GM23338 (cell line): Measurements from ENCODE around the gene CSTF3. TPM values are rescaled to one million over a fixed set of nuclear protein-coding genes. Genes with fewer than 3 reads are reported as not detected.

Experiments
- ATAC-seq: fragments of 200-7000 bp; cut with Tn5 transposase; 3 replicates; pipeline ENCODE4 v1.9.1; 2020
- DNase-seq: peaks from one replicate; pipeline ENCODE4 v3.0.0-alpha.2; 2015; ENCODE audit warnings: low spot score
- H2AFZ ChIP-seq: fragments of 200-600 bp; sonication (generic); 2 replicates; pipeline ENCODE4 v1.8.0; 2016; ENCODE audit warnings: antibody characterized with exemption, mild to moderate bottlenecking, moderate library complexity
- H3F3A ChIP-seq: fragments of 200-600 bp; sonication (generic); replicated peaks from 2 replicates; pipeline ENCODE4 v1.8.0; 2017; ENCODE audit warnings: antibody characterized with exemption, mixed run types, low read depth
- H3K27ac ChIP-seq: fragments of 200-600 bp; sonication (generic); 2 replicates; pipeline ENCODE4 v1.6.1; 2016; ENCODE audit warnings: low read depth
- H3K27me3 ChIP-seq: fragments of 200-600 bp; sonication (generic); 2 replicates; pipeline ENCODE4 v1.8.0; 2016; ENCODE audit warnings: mild to moderate bottlenecking, mixed run types, moderate library complexity; ENCODE audit not compliant: insufficient read depth
- H3K36me3 ChIP-seq: fragments of 200-600 bp; sonication (generic); 2 replicates; pipeline ENCODE4 v1.8.0; 2016; ENCODE audit warnings: mild to moderate bottlenecking; ENCODE audit not compliant: insufficient read depth
- H3K4me1 ChIP-seq: fragments of 200-600 bp; sonication (generic); 2 replicates; pipeline ENCODE4 v1.8.0; 2016; ENCODE audit warnings: mild to moderate bottlenecking, moderate library complexity; ENCODE audit not compliant: insufficient read depth
- H3K4me2 ChIP-seq: fragments of 200-600 bp; sonication (generic); 2 replicates; pipeline ENCODE4 v1.7.1; 2017; ENCODE audit warnings: mixed run types
- H3K4me3 ChIP-seq: fragments of 200-600 bp; sonication (generic); 2 replicates; pipeline ENCODE4 v1.6.1; 2016; ENCODE audit warnings: mixed run types
- H3K79me2 ChIP-seq: fragments of 200-600 bp; sonication (generic); replicated peaks from 2 replicates; pipeline ENCODE4 v1.8.0; 2017; ENCODE audit warnings: mild to moderate bottlenecking; ENCODE audit not compliant: insufficient read depth
- H3K9me2 ChIP-seq: fragments of 200-600 bp; sonication (generic); 2 replicates; pipeline ENCODE4 v1.8.0; 2017; ENCODE audit not compliant: insufficient read depth
- H4K20me1 ChIP-seq: fragments of 200-600 bp; sonication (generic); replicated peaks from 2 replicates; pipeline ENCODE4 v1.8.0; 2017; ENCODE audit warnings: mild to moderate bottlenecking; ENCODE audit not compliant: insufficient read depth
- H3K27ac Mint-ChIP-seq: 2 replicates; pipeline ENCODE4 v1.8.0; 2020; ENCODE audit warnings: inconsistent platforms, mild to moderate bottlenecking, moderate library complexity, mixed read lengths
- H3K27me3 Mint-ChIP-seq: 3 replicates; pipeline ENCODE4 v1.8.0; 2022; ENCODE audit warnings: low read depth, mild to moderate bottlenecking, moderate library complexity, mixed read lengths, inconsistent platforms; ENCODE audit not compliant: insufficient read depth, poor library complexity
- H3K36me3 Mint-ChIP-seq: 3 replicates; pipeline ENCODE4 v1.8.0; 2021; ENCODE audit warnings: low read depth, mild to moderate bottlenecking, inconsistent platforms, moderate library complexity, mixed read lengths
- H3K4me1 Mint-ChIP-seq: 3 replicates; pipeline ENCODE4 v1.8.0; 2020; ENCODE audit warnings: mild to moderate bottlenecking, inconsistent platforms, mixed read lengths
- H3K4me3 Mint-ChIP-seq: 3 replicates; pipeline ENCODE4 v1.8.0; 2021; ENCODE audit warnings: moderate library complexity, mild to moderate bottlenecking, inconsistent platforms, mixed read lengths
- H3K9me3 Mint-ChIP-seq: 3 replicates; pipeline ENCODE4 v1.8.0; 2020; ENCODE audit warnings: moderate library complexity, mild to moderate bottlenecking, inconsistent platforms, mixed read lengths
- CREB1 ChIP-seq: fragments of 250-450 bp; sonication (Bioruptor Pico); IDR thresholded peaks from 2 replicates; pipeline ENCODE4 v1.5.0; 2020; ENCODE audit warnings: low read depth, mild to moderate bottlenecking, moderate library complexity
- ETS1 ChIP-seq: IDR thresholded peaks from 2 replicates; pipeline ENCODE4 v1.6.1; 2016; ENCODE audit warnings: antibody characterized with exemption
- EZH2phosphoT487 ChIP-seq: fragments of 200-600 bp; sonication (generic); IDR thresholded peaks from one replicate; pipeline ENCODE4 v1.8.1; 2018; ENCODE audit warnings: antibody characterized with exemption; ENCODE audit not compliant: unreplicated experiment
- JUNB ChIP-seq: IDR thresholded peaks from one replicate; pipeline ENCODE4 v1.6.1; 2016; ENCODE audit warnings: antibody characterized with exemption; ENCODE audit not compliant: unreplicated experiment
- NANOG ChIP-seq: IDR thresholded peaks from 2 replicates; pipeline ENCODE4 v1.6.1; 2016; ENCODE audit warnings: antibody characterized with exemption, borderline replicate concordance
- POLR2AphosphoS5 ChIP-seq: IDR thresholded peaks from 2 replicates; pipeline ENCODE4 v1.6.1; 2016; ENCODE audit warnings: antibody characterized with exemption, low read depth
- REST ChIP-seq: IDR thresholded peaks from one replicate; pipeline ENCODE4 v1.6.1; 2018; ENCODE audit warnings: antibody characterized with exemption; ENCODE audit not compliant: unreplicated experiment
- STAT1 ChIP-seq: IDR thresholded peaks from one replicate; pipeline ENCODE4 v1.6.1; 2016; ENCODE audit warnings: antibody characterized with exemption; ENCODE audit not compliant: unreplicated experiment
- ZNF114 ChIP-seq: fragments of 250-450 bp; sonication (Bioruptor Pico); IDR thresholded peaks from 2 replicates; pipeline ENCODE4 v1.5.0; 2020; ENCODE audit warnings: mild to moderate bottlenecking, moderate library complexity
- ZNF331 ChIP-seq: fragments of 250-450 bp; sonication (Bioruptor Pico); IDR thresholded peaks from 2 replicates; pipeline ENCODE4 v1.5.0; 2020; ENCODE audit warnings: low read depth, mild to moderate bottlenecking, moderate library complexity
- polyA plus RNA-seq: library from polyadenylated mRNA; unstranded; fragments of >200 nt; fragmentation: Nextera tagmentation; extraction: Ambion mirVana; gene quantifications from 2 replicates; pipeline ENCODE4 v1.2.1, GENCODE V29; 2016
- total RNA-seq: library from RNA; depleted of rRNA; stranded (reverse); fragments of >200 nt; shearing (Covaris generic); gene quantifications from 2 replicates; pipeline ENCODE4 v1.2.3, GENCODE V29; 2014
- TF ChIP-seq, protein P1 (sequence below), 2 experiments: fragments of 200-600 bp in 1 of 2; sonication (generic) in 1 of 2; conservative IDR thresholded peaks; 2 replicates each; pipeline versions ENCODE4 v1.5.1 to v1.6.1; 2016 to 2017; ENCODE audit warnings: antibody characterized with exemption in 2 of 2, low read depth in 2 of 2, mild to moderate bottlenecking in 2 of 2, moderate library complexity in 1 of 2
- TF ChIP-seq, protein P2 (sequence below): fragments of 250-450 bp; sonication (Bioruptor Pico); IDR thresholded peaks from 2 replicates; pipeline ENCODE4 v1.5.0; 2020; ENCODE audit warnings: mild to moderate bottlenecking, moderate library complexity

CSTF3 gene
- total and polyA plus RNA-seq, 2 experiments from 2014 or later = 83.2 to 158 TPM

DNA sequence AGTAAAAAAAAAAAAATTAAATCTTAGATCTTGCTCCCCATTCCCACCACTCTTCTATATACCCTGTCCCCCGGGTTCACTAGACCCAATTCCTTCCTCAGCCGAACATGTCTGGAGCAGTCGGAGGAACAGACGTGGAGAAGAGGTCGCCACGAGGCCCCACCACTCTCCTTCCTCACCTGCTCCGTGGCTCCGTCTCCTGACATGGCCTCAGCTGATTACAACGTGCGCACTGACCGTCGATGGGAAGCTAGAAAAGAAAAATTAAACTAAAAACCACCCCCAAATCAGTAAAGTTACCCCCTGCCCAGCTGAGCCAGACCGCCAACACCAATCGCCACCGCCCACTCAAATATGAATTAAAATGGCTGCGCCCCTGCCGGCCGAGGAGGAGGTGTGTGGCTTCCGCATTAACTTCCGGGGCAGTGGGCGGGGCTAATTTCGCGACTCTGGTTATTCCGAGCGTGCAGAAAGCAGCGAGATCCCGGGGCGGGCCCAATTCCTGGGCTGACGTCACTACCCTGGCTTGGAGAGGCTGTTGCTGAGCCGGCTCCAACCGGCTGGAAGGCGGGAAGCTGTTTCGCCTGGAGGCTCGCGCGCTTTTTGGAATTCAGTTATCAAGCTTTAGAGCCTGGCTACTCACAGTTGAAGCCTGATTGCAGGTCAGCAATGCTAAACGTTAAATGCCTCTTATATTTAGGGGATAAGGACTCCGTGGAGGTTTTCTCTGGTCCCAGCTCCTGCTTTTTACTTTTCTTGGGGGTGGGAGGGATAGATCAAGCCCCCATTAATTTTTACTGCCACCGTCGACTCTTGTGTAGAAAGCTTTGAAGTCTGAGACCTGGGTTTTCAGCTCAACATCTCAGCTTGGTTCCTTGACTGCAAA is at the start of gene CSTF3 (continued):
- peak; percentile 94 for TF ChIP-seq POLR2AphosphoS5

- Mint-ChIP-seq H3K9me3 (no peaks in the 10 kb centered on the region; the same call in 2 of the 3 replicates), H3K36me3 (no peaks in the 10 kb centered on the region), H3K4me1 (peaks cover 5% of the 10 kb centered on the region; the same call in 1 of the 3 replicates), H3K4me3 (no peak overlapping the region), H3K27me3 (no peaks in the 10 kb centered on the region), H3K27ac (no peak overlapping the region)
- Histone ChIP-seq H3F3A (no peaks in the 10 kb centered on the region), H3K4me2 (no peak overlapping the region), H2AFZ (no peak overlapping the region; the same call in 1 of the 2 replicates), H3K36me3 (no peaks in the 10 kb centered on the region), H3K9me2 (no peaks in the 10 kb centered on the region), H3K4me3 (no peak overlapping the region), H3K27me3 (no peaks in the 10 kb centered on the region), H3K4me1 (no peaks in the 10 kb centered on the region), H3K79me2 (no peaks in the 10 kb centered on the region), H4K20me1 (no peaks in the 10 kb centered on the region), H3K27ac (no peak overlapping the region)
- ATAC-seq (no peak), DNase-seq (no peak)
- TF ChIP-seq, protein P1, sequence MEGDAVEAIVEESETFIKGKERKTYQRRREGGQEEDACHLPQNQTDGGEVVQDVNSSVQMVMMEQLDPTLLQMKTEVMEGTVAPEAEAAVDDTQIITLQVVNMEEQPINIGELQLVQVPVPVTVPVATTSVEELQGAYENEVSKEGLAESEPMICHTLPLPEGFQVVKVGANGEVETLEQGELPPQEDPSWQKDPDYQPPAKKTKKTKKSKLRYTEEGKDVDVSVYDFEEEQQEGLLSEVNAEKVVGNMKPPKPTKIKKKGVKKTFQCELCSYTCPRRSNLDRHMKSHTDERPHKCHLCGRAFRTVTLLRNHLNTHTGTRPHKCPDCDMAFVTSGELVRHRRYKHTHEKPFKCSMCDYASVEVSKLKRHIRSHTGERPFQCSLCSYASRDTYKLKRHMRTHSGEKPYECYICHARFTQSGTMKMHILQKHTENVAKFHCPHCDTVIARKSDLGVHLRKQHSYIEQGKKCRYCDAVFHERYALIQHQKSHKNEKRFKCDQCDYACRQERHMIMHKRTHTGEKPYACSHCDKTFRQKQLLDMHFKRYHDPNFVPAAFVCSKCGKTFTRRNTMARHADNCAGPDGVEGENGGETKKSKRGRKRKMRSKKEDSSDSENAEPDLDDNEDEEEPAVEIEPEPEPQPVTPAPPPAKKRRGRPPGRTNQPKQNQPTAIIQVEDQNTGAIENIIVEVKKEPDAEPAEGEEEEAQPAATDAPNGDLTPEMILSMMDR (conservative IDR thresholded peaks at IDR 0.05; ENCODE audit: low read depth in 2 of 2) = no peak
- TF ChIP-seq REST (no peak), CREB1 (no peak), EZH2phosphoT487 (no peak), ETS1 (no peak), NANOG (no peak), ZNF331 (CRISPR knock-in tag) (no peak), STAT1 (no peak), JUNB (no peak), ZNF114 (CRISPR knock-in tag) (no peak), POLR2AphosphoS5 (no peak)
- TF ChIP-seq, protein P2, sequence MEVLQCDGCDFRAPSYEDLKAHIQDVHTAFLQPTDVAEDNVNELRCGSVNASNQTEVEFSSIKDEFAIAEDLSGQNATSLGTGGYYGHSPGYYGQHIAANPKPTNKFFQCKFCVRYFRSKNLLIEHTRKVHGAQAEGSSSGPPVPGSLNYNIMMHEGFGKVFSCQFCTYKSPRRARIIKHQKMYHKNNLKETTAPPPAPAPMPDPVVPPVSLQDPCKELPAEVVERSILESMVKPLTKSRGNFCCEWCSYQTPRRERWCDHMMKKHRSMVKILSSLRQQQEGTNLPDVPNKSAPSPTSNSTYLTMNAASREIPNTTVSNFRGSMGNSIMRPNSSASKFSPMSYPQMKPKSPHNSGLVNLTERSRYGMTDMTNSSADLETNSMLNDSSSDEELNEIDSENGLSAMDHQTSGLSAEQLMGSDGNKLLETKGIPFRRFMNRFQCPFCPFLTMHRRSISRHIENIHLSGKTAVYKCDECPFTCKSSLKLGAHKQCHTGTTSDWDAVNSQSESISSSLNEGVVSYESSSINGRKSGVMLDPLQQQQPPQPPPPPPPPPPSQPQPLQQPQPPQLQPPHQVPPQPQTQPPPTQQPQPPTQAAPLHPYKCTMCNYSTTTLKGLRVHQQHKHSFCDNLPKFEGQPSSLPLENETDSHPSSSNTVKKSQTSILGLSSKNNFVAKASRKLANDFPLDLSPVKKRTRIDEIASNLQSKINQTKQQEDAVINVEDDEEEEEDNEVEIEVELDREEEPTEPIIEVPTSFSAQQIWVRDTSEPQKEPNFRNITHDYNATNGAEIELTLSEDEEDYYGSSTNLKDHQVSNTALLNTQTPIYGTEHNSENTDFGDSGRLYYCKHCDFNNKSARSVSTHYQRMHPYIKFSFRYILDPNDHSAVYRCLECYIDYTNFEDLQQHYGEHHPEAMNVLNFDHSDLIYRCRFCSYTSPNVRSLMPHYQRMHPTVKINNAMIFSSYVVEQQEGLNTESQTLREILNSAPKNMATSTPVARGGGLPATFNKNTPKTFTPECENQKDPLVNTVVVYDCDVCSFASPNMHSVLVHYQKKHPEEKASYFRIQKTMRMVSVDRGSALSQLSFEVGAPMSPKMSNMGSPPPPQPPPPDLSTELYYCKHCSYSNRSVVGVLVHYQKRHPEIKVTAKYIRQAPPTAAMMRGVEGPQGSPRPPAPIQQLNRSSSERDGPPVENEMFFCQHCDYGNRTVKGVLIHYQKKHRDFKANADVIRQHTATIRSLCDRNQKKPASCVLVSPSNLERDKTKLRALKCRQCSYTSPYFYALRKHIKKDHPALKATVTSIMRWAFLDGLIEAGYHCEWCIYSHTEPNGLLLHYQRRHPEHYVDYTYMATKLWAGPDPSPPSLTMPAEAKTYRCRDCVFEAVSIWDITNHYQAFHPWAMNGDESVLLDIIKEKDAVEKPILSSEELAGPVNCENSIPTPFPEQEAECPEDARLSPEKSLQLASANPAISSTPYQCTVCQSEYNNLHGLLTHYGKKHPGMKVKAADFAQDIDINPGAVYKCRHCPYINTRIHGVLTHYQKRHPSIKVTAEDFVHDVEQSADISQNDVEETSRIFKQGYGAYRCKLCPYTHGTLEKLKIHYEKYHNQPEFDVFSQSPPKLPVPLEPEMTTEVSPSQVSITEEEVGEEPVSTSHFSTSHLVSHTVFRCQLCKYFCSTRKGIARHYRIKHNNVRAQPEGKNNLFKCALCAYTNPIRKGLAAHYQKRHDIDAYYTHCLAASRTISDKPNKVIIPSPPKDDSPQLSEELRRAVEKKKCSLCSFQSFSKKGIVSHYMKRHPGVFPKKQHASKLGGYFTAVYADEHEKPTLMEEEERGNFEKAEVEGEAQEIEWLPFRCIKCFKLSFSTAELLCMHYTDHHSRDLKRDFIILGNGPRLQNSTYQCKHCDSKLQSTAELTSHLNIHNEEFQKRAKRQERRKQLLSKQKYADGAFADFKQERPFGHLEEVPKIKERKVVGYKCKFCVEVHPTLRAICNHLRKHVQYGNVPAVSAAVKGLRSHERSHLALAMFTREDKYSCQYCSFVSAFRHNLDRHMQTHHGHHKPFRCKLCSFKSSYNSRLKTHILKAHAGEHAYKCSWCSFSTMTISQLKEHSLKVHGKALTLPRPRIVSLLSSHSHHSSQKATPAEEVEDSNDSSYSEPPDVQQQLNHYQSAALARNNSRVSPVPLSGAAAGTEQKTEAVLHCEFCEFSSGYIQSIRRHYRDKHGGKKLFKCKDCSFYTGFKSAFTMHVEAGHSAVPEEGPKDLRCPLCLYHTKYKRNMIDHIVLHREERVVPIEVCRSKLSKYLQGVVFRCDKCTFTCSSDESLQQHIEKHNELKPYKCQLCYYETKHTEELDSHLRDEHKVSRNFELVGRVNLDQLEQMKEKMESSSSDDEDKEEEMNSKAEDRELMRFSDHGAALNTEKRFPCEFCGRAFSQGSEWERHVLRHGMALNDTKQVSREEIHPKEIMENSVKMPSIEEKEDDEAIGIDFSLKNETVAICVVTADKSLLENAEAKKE (CRISPR knock-in tag) = no peak
These were observed 46.9 kb upstream of the CSTF3 start for GRCh38 chr11:33208150-33208549.
